Measurements from ENCODE around the gene NEK6.

DNA sequence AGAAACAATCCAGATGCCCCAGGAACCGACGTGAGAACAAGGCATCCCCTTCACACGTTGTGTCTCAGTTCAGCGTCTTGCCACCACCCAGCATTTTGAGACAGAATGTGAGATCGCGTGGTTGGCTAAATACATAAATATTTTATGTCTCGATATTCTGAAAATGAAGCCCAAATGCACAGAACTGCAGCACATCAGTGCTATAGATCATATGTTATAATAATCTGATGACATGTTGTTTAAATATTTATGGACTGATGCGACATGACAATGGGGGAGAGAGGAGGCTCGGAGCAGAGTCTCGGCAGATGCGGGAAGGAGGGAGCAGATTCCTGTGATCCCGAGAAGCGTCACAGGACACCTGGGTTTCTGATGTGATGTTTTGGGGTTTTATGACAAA lies 10.9 kb downstream of the NEK6 start:
- TF ChIP-seq FOXM1 (IDR thresholded peaks at IDR 0.05; ENCODE audit: borderline replicate concordance, low read depth) = no peak
- no peak for TF ChIP-seq NFIC (IDR thresholded peaks at IDR 0.05)
- TF ChIP-seq YY1 (IDR thresholded peaks at IDR 0.05; ENCODE audit: low read depth) = no peak
- no peak for TF ChIP-seq TAF1 (IDR thresholded peaks at IDR 0.05; ENCODE audit: low read depth)
- TF ChIP-seq, protein P1, sequence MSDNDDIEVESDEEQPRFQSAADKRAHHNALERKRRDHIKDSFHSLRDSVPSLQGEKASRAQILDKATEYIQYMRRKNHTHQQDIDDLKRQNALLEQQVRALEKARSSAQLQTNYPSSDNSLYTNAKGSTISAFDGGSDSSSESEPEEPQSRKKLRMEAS (IDR thresholded peaks at IDR 0.05) = no peak
- TF ChIP-seq, protein P2, sequence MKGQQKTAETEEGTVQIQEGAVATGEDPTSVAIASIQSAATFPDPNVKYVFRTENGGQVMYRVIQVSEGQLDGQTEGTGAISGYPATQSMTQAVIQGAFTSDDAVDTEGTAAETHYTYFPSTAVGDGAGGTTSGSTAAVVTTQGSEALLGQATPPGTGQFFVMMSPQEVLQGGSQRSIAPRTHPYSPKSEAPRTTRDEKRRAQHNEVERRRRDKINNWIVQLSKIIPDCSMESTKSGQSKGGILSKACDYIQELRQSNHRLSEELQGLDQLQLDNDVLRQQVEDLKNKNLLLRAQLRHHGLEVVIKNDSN (IDR thresholded peaks at IDR 0.05) = no peak
- TF ChIP-seq EP300 (IDR thresholded peaks at IDR 0.05; ENCODE audit: borderline replicate concordance) = no peak
- no peak for TF ChIP-seq RAD21 (IDR thresholded peaks at IDR 0.05; ENCODE audit: low read depth)
- TF ChIP-seq, protein P3, sequence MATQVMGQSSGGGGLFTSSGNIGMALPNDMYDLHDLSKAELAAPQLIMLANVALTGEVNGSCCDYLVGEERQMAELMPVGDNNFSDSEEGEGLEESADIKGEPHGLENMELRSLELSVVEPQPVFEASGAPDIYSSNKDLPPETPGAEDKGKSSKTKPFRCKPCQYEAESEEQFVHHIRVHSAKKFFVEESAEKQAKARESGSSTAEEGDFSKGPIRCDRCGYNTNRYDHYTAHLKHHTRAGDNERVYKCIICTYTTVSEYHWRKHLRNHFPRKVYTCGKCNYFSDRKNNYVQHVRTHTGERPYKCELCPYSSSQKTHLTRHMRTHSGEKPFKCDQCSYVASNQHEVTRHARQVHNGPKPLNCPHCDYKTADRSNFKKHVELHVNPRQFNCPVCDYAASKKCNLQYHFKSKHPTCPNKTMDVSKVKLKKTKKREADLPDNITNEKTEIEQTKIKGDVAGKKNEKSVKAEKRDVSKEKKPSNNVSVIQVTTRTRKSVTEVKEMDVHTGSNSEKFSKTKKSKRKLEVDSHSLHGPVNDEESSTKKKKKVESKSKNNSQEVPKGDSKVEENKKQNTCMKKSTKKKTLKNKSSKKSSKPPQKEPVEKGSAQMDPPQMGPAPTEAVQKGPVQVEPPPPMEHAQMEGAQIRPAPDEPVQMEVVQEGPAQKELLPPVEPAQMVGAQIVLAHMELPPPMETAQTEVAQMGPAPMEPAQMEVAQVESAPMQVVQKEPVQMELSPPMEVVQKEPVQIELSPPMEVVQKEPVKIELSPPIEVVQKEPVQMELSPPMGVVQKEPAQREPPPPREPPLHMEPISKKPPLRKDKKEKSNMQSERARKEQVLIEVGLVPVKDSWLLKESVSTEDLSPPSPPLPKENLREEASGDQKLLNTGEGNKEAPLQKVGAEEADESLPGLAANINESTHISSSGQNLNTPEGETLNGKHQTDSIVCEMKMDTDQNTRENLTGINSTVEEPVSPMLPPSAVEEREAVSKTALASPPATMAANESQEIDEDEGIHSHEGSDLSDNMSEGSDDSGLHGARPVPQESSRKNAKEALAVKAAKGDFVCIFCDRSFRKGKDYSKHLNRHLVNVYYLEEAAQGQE (IDR thresholded peaks at IDR 0.05; ENCODE audit: low read depth) = no peak
- TF ChIP-seq EGR1 (IDR thresholded peaks at IDR 0.05) = no peak
- TF ChIP-seq CEBPB (IDR thresholded peaks at IDR 0.05) = no peak
- TF ChIP-seq ZBTB7A (IDR thresholded peaks at IDR 0.05; ENCODE audit: low read depth) = no peak

Measured in Ishikawa (cell line).